SK-N-SH (cell line): Measurements from ENCODE around the gene HPCAL1. TPM values are rescaled to one million over a fixed set of nuclear protein-coding genes. Genes with fewer than 3 reads are reported as not detected.

ENCODE experiments used
- CTCF ChIA-PET: fragments of 300-600, 350-600 bp; formaldehyde crosslinking; extraction: SDS; loops from one replicate; lab custom pipeline; 2021; lab: Yijun Ruan, JAX
- POLR2A ChIA-PET: fragments of 350-600 bp; sonication (Branson Sonifier 250); formaldehyde crosslinking; extraction: SDS; loops from one replicate; lab custom pipeline; 2020; ENCODE audit warnings: antibody characterized with exemption, inconsistent platforms; lab: Yijun Ruan, JAX
- DNase-seq: peaks from one replicate; pipeline ENCODE4 v3.0.0; 2012
- H2AFZ ChIP-seq: fragments of 200-600 bp; sonication (generic); 2 replicates; pipeline ENCODE4 v1.8.1; 2016; ENCODE audit warnings: antibody characterized with exemption, mild to moderate bottlenecking, low read depth
- H3F3A ChIP-seq: fragments of 200-600 bp; sonication (generic); replicated peaks from 2 replicates; pipeline ENCODE3; 2016; ENCODE audit warnings: antibody characterized with exemption, mild to moderate bottlenecking; ENCODE audit not compliant: insufficient read depth
- H3K27ac ChIP-seq, 2 experiments: fragments of 200-500 bp in 1 of 2; fragments of 200-600 bp in 1 of 2; sonication (Bioruptor generic) in 1 of 2; sonication (generic), shearing (Covaris generic) in 1 of 2; 2 replicates each; pipeline versions ENCODE4 v1.5.1 to v1.6.1; 2014 to 2016; ENCODE audit warnings: low read depth in 2 of 2, inconsistent platforms in 1 of 2, low read length in 1 of 2, mild to moderate bottlenecking in 1 of 2, mixed read lengths in 1 of 2
- H3K27me3 ChIP-seq: fragments of 200-600 bp; sonication (generic), shearing (Covaris generic); 2 replicates; pipeline ENCODE4 v1.6.1; 2016; ENCODE audit warnings: mixed run types; ENCODE audit not compliant: insufficient read depth
- H3K36me3 ChIP-seq, 2 experiments: fragments of 200-500 bp in 1 of 2; fragments of 200-600 bp in 1 of 2; sonication (Bioruptor generic) in 1 of 2; sonication (generic) in 1 of 2; replicated peaks in 1 of 2; 2 replicates each; pipeline versions ENCODE3 to v1.5.1; 2014 to 2016; ENCODE audit warnings: low read length in 1 of 2, mild to moderate bottlenecking in 1 of 2; ENCODE audit not compliant: insufficient read depth in 2 of 2, control insufficient read depth in 1 of 2
- H3K4me1 ChIP-seq, 2 experiments: fragments of 200-500 bp in 1 of 2; fragments of 200-600 bp in 1 of 2; sonication (Bioruptor generic) in 1 of 2; sonication (generic), shearing (Covaris generic) in 1 of 2; 2 replicates each; pipeline versions ENCODE4 v1.5.1 to v1.6.1; 2014 to 2016; ENCODE audit warnings: low read depth in 1 of 2, low read length in 1 of 2, mixed run types in 1 of 2; ENCODE audit not compliant: insufficient read depth in 2 of 2, control insufficient read depth in 1 of 2
- H3K4me2 ChIP-seq: fragments of 200-600 bp; sonication (generic), shearing (Covaris generic); 2 replicates; pipeline ENCODE4 v1.6.1; 2017; ENCODE audit warnings: mixed run types
- H3K4me3 ChIP-seq, 2 experiments: fragments of 200-500 bp in 1 of 2; fragments of 200-600 bp in 1 of 2; sonication (Bioruptor generic) in 1 of 2; sonication (generic), shearing (Covaris generic) in 1 of 2; 2 replicates each; pipeline versions ENCODE4 v1.5.1 to v1.8.1; 2014 to 2016; ENCODE audit warnings: low read depth in 2 of 2, inconsistent platforms in 1 of 2, low read length in 1 of 2, mild to moderate bottlenecking in 1 of 2, mixed read lengths in 1 of 2, moderate library complexity in 1 of 2
- H3K79me2 ChIP-seq: fragments of 200-600 bp; sonication (generic); 2 replicates; pipeline ENCODE4 v1.8.1; 2017; ENCODE audit warnings: mild to moderate bottlenecking; ENCODE audit not compliant: insufficient read depth
- H3K9ac ChIP-seq: fragments of 200-600 bp; sonication (generic); 2 replicates; pipeline ENCODE4 v1.6.1; 2017; ENCODE audit warnings: mixed run types
- H3K9me2 ChIP-seq: fragments of 200-600 bp; sonication (generic); 2 replicates; pipeline ENCODE4 v1.6.1; 2017; ENCODE audit warnings: mixed run types
- H3K9me3 ChIP-seq: fragments of 200-600 bp; sonication (generic); 2 replicates; pipeline ENCODE4 v1.6.1; 2017; ENCODE audit warnings: mixed run types, mild to moderate bottlenecking, moderate library complexity
- H4K20me1 ChIP-seq: fragments of 200-600 bp; sonication (generic); 2 replicates; pipeline ENCODE4 v1.6.1; 2017; ENCODE audit warnings: mild to moderate bottlenecking, mixed run types; ENCODE audit not compliant: insufficient read depth
- EP300 ChIP-seq, 2 experiments: IDR thresholded peaks; 2 replicates each; pipeline versions ENCODE4 v1.4.0 to v1.6.1; 2012; ENCODE audit warnings: borderline replicate concordance in 1 of 2, low read depth in 1 of 2, low read length in 1 of 2
- EZH2phosphoT487 ChIP-seq: fragments of 200-600 bp; sonication (generic); IDR thresholded peaks from 2 replicates; pipeline ENCODE4 v1.6.1; 2017; ENCODE audit warnings: low read depth, mixed run types, mild to moderate bottlenecking, antibody characterized with exemption, moderate library complexity, borderline replicate concordance
- FOSL2 ChIP-seq: IDR thresholded peaks from 2 replicates; pipeline ENCODE4 v1.4.0; 2012; ENCODE audit warnings: low read depth, mild to moderate bottlenecking, moderate library complexity, borderline replicate concordance
- FOXJ3 ChIP-seq: sonication (generic); formaldehyde crosslinking; IDR thresholded peaks from 2 replicates; pipeline ENCODE4 v1.5.1; 2020; ENCODE audit warnings: mild to moderate bottlenecking, missing genetic modification reagents
- FOXM1 ChIP-seq: IDR thresholded peaks from 2 replicates; pipeline ENCODE4 v1.4.0; 2012; ENCODE audit warnings: low read depth, mild to moderate bottlenecking
- MXI1 ChIP-seq: IDR thresholded peaks from 2 replicates; pipeline ENCODE4 v1.6.1; 2012; ENCODE audit warnings: mild to moderate bottlenecking, low read depth, low read length, improper control_type of control experiment
- NFIC ChIP-seq: IDR thresholded peaks from 2 replicates; pipeline ENCODE4 v1.4.0; 2012; ENCODE audit warnings: borderline replicate concordance
- NRF1 ChIP-seq: IDR thresholded peaks from 2 replicates; pipeline ENCODE4 v1.6.1; 2012; ENCODE audit warnings: low read depth, mild to moderate bottlenecking, low read length
- RXRA ChIP-seq: IDR thresholded peaks from 2 replicates; pipeline ENCODE4 v1.4.0; 2012; ENCODE audit warnings: low read depth, mild to moderate bottlenecking, borderline replicate concordance
- SMC3 ChIP-seq: IDR thresholded peaks from 2 replicates; pipeline ENCODE4 v1.6.1; 2012; ENCODE audit warnings: low read depth, low read length, improper control_type of control experiment
- TAF1 ChIP-seq: IDR thresholded peaks from 2 replicates; pipeline ENCODE4 v1.6.1; 2012; ENCODE audit warnings: low read depth, mild to moderate bottlenecking, low read length, moderate library complexity, borderline replicate concordance
- TEAD4 ChIP-seq: IDR thresholded peaks from 2 replicates; pipeline ENCODE4 v1.4.0; 2012; ENCODE audit warnings: mild to moderate bottlenecking, borderline replicate concordance; ENCODE audit not compliant: insufficient read depth
- USF1 ChIP-seq: IDR thresholded peaks from 2 replicates; pipeline ENCODE4 v1.4.0; 2012; ENCODE audit warnings: low read depth, borderline replicate concordance
- WGBS: methylation state at CpG from one replicate; pipeline ENCODE4 v1.1.6; 2017; ENCODE audit warnings: low lambda C conversion rate; 5-methylcytosine and 5-hydroxymethylcytosine counted together
- polyA plus RNA-seq, 3 experiments: library from polyadenylated mRNA; depleted of rRNA; stranded (reverse); fragments of >200 nt; gene quantifications; 2 replicates each; pipeline ENCODE4 v1.2.3, GENCODE V29; 2012
- TF ChIP-seq, protein P1 (sequence below): fragments of 150-350 bp; IDR thresholded peaks from 2 replicates; pipeline ENCODE4 v1.6.1; 2017; ENCODE audit warnings: antibody characterized with exemption, low read length, low read depth, borderline replicate concordance
- TF ChIP-seq, protein P2 (sequence below): IDR thresholded peaks from 2 replicates; pipeline ENCODE4 v1.4.0; 2012; ENCODE audit warnings: low read depth

Gene HPCAL1
- polyA plus RNA-seq, 1 of the 3 experiments (the other 2 are of a cell fraction): 77.0 TPM

GRCh38 chr2:10444463-10444862 lies 141.8 kb downstream of the HPCAL1 start:
- H3K27me3 ChIP-seq: no peaks in the 10 kb centered on the region
- H2AFZ ChIP-seq: no peak overlapping the region
- H3K79me2 ChIP-seq: peaks cover 57% of the 10 kb centered on the region
- peaks cover 57 to 58% of the 10 kb centered on the region in 2 experiments for H3K36me3 ChIP-seq
- H4K20me1 ChIP-seq: peaks cover 67% of the 10 kb centered on the region
- ChIA-PET POLR2A (no interaction called here), CTCF (interaction anchor here (0.9 to 9.9 kb wide), 9 partner anchors 7 to 372 kb away, joined by 3 to 138 read pairs (median 5); no protein-coding TSS in a partner anchor)
- no peak overlapping the region for H3K4me3 ChIP-seq
- H3K4me2 ChIP-seq: peak overlapping the region; percentile 96; the same call in 1 of the 2 replicates
- no peak for TF ChIP-seq EZH2phosphoT487
- no peak for TF ChIP-seq MXI1
- no peak for TF ChIP-seq FOXJ3
- no peak for TF ChIP-seq FOSL2
- TF ChIP-seq TAF1: no peak
- TF ChIP-seq, protein P1, sequence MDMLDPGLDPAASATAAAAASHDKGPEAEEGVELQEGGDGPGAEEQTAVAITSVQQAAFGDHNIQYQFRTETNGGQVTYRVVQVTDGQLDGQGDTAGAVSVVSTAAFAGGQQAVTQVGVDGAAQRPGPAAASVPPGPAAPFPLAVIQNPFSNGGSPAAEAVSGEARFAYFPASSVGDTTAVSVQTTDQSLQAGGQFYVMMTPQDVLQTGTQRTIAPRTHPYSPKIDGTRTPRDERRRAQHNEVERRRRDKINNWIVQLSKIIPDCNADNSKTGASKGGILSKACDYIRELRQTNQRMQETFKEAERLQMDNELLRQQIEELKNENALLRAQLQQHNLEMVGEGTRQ: no peak
- TF ChIP-seq, protein P2, sequence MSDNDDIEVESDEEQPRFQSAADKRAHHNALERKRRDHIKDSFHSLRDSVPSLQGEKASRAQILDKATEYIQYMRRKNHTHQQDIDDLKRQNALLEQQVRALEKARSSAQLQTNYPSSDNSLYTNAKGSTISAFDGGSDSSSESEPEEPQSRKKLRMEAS: no peak
- TF ChIP-seq USF1: no peak
- TF ChIP-seq SMC3: no peak
- TF ChIP-seq NFIC: no peak
- no peak for TF ChIP-seq FOXM1
- no peak for TF ChIP-seq TEAD4
- TF ChIP-seq RXRA: no peak
- WGBS: 95% methylated on average over 5 of the region's 5 CpGs
- no peaks in the 10 kb centered on the region for H3K9me2 ChIP-seq
- no peak overlapping the region for H3K27ac ChIP-seq
- no peak overlapping the region for H3K9ac ChIP-seq
- H3K9me3 ChIP-seq: no peaks in the 10 kb centered on the region
- peaks cover 27% of the 10 kb centered on the region for H3F3A ChIP-seq
- DNase-seq: no peak
- H3K4me1 ChIP-seq: peaks cover 20 to 22% of the 10 kb centered on the region in 2 experiments

- no peaks in the 10 kb centered on the region for H3K9me3 ChIP-seq
- 83% methylated on average over 6 of the region's 6 CpGs for WGBS
- H3F3A ChIP-seq: peaks cover 7% of the 10 kb centered on the region
- peak overlapping the region; percentile 76 to 88; a peak in 2 of 4 replicates for H3K4me3 ChIP-seq
- H2AFZ ChIP-seq: no peak overlapping the region
- POLR2A ChIA-PET: interaction anchor here (1.0 kb wide), 1 partner anchor 284 kb away, joined by 3 read pairs; no protein-coding TSS in a partner anchor
- peaks cover 20 to 23% of the 10 kb centered on the region in 2 experiments for H3K4me1 ChIP-seq
- H3K27ac ChIP-seq: no peak overlapping the region
- peaks cover 36 to 37% of the 10 kb centered on the region in 2 experiments for H3K36me3 ChIP-seq
- peaks cover 57% of the 10 kb centered on the region for H3K79me2 ChIP-seq
- CTCF ChIA-PET: interaction anchor here (0.9 to 9.9 kb wide), 11 partner anchors 10 to 462 kb away, joined by 3 to 138 read pairs (median 9); no protein-coding TSS in a partner anchor
- H3K27me3 ChIP-seq: no peaks in the 10 kb centered on the region
- H3K9ac ChIP-seq: peak overlapping the region; percentile 77; the same call in 1 of the 2 replicates
- peak overlapping the region; percentile 96 for H3K4me2 ChIP-seq
- DNase-seq: no peak
- TF ChIP-seq EP300 (IDR thresholded peaks at IDR 0.05; ENCODE audit: borderline replicate concordance in 1 of 2, low read depth in 1 of 2, low read length in 1 of 2) (no peak), NRF1 (no peak), NFIC (no peak), SMC3 (no peak), MXI1 (no peak)
- TF ChIP-seq, protein P2: no peak
- peaks cover 56% of the 10 kb centered on the region for H4K20me1 ChIP-seq
- H3K9me2 ChIP-seq: no peaks in the 10 kb centered on the region
Observed at GRCh38 chr2:10446631-10447030, 143.9 kb downstream of the HPCAL1 start.
